HepG2 (cell line): ENCODE measurements around the gene SPAG4. TPM values are rescaled to one million over a fixed set of nuclear protein-coding genes. Genes with fewer than 3 reads are reported as not detected.
A peak's percentile ranks its signal among the peaks of the same experiment; 100 is the strongest.

ENCODE experiments used
- CHCHD3 ChIP-seq: sonication (generic); formaldehyde crosslinking; IDR thresholded peaks from 2 replicates; pipeline ENCODE4 v1.8.0; 2022; ENCODE audit warnings: mild to moderate bottlenecking, missing genetic modification reagents, moderate library complexity
- ETV5 ChIP-seq: IDR thresholded peaks from 2 replicates; pipeline ENCODE4 v1.6.1; 2018; ENCODE audit warnings: missing biosample characterization, missing genetic modification reagents, inconsistent platforms, borderline replicate concordance
- FOXM1 ChIP-seq: sonication (generic); formaldehyde crosslinking; IDR thresholded peaks from 2 replicates; pipeline ENCODE4 v1.5.0; 2020; ENCODE audit warnings: missing genetic modification reagents
- HES4 ChIP-seq: sonication (generic); formaldehyde crosslinking; IDR thresholded peaks from 2 replicates; pipeline ENCODE4 v1.9.0; 2021; ENCODE audit warnings: mild to moderate bottlenecking, missing genetic modification reagents, borderline replicate concordance
- PHF20 ChIP-seq: sonication (generic); formaldehyde crosslinking; IDR thresholded peaks from 2 replicates; pipeline ENCODE4 v1.5.0; 2020; ENCODE audit warnings: mild to moderate bottlenecking, missing genetic modification reagents
- PLRG1 ChIP-seq: fragments of 450-650 bp; conservative IDR thresholded peaks from 2 replicates; pipeline ENCODE4 v1.6.1; 2016
- SMC3 ChIP-seq: IDR thresholded peaks from 2 replicates; pipeline ENCODE4 v1.6.1; 2011; ENCODE audit warnings: low read length, improper control_type of control experiment
- SP4 ChIP-seq: sonication (generic); formaldehyde crosslinking; IDR thresholded peaks from 2 replicates; pipeline ENCODE4 v1.8.1; 2023; ENCODE audit warnings: mild to moderate bottlenecking, missing genetic modification reagents
- ZNF282 ChIP-seq: fragments of 450-650 bp; IDR thresholded peaks from 2 replicates; pipeline ENCODE4 v1.6.1; 2018; ENCODE audit not compliant: partially characterized antibody
- ZNF687 ChIP-seq: sonication (generic); formaldehyde crosslinking; IDR thresholded peaks from 2 replicates; pipeline ENCODE4 v1.5.1; 2020; ENCODE audit warnings: mild to moderate bottlenecking, missing genetic modification reagents, moderate library complexity
- ZNF839 ChIP-seq: sonication (generic); formaldehyde crosslinking; IDR thresholded peaks from 2 replicates; pipeline ENCODE4 v1.4.0; 2020; ENCODE audit warnings: missing genetic modification reagents, mild to moderate bottlenecking, borderline replicate concordance
- polyA plus RNA-seq, 8 experiments: library from polyadenylated mRNA; depleted of rRNA in 3 of 8; stranded (reverse) in 7 of 8; unstranded in 1 of 8; fragments of >200 nt; fragmentation: Illumina TruSeq in 4 of 8; extraction: Trizol in 4 of 8; gene quantifications; 2 replicates each; pipeline versions ENCODE4 v1.2.1 to v1.2.3, GENCODE V29; 2011 to 2016; ENCODE audit warnings: low read depth in 4 of 8, missing spikeins in 1 of 8, mixed read lengths in 1 of 8; ENCODE audit not compliant: insufficient read depth in 1 of 8
- total RNA-seq, 5 experiments: library from RNA; depleted of rRNA; stranded (reverse); fragments of >200 nt; fragmentation: Illumina TruSeq; extraction: Trizol; gene quantifications; 2 replicates each; pipeline ENCODE4 v1.2.3, GENCODE V29; 2016; ENCODE audit warnings: low read depth in 1 of 5
- TF ChIP-seq, protein P1 (sequence below): sonication (generic); formaldehyde crosslinking; IDR thresholded peaks from 2 replicates; pipeline ENCODE4 v1.5.0; 2020; ENCODE audit warnings: missing genetic modification reagents, mild to moderate bottlenecking, borderline replicate concordance

The SPAG4 gene
- total and polyA plus RNA-seq, 2 of the 13 experiments (the other 11 are each of a cell fraction or from before 2014, with no cell fraction given): 5.8 to 137 TPM

- TF ChIP-seq ETV5 (CRISPR knock-in tag) (no peak), PHF20 (CRISPR knock-in tag) (0 out of 2 replicates have a peak, but pooled peaks have one; percentile 15), SP4 (CRISPR knock-in tag) (0 out of 2 replicates have a peak, but pooled peaks have one; percentile 26), HES4 (CRISPR knock-in tag) (0 out of 2 replicates have a peak, but pooled peaks have one; percentile 42), ZNF282 (no peak), SMC3 (no peak), ZNF687 (0 out of 2 replicates have a peak, but pooled peaks have one; percentile 30), PLRG1 (no peak), FOXM1 (no peak), CHCHD3 (0 out of 2 replicates have a peak, but pooled peaks have one; percentile 41), ZNF839 (CRISPR knock-in tag) (no peak)
- TF ChIP-seq, protein P1, sequence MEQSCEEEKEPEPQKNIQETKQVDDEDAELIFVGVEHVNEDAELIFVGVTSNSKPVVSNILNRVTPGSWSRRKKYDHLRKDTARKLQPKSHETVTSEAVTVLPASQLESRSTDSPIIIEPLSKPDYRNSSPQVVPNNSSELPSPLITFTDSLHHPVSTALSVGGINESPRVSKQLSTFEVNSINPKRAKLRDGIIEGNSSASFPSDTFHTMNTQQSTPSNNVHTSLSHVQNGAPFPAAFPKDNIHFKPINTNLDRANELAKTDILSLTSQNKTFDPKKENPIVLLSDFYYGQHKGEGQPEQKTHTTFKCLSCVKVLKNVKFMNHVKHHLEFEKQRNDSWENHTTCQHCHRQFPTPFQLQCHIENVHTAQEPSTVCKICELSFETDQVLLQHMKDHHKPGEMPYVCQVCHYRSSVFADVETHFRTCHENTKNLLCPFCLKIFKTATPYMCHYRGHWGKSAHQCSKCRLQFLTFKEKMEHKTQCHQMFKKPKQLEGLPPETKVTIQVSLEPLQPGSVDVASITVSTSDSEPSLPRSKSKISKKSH (CRISPR knock-in tag): no peak
Observed at GRCh38 chr20:35598899-35599775, 16.5 kb upstream of the SPAG4 start (continued).
